ENCODE results near the gene SNX25. TPM values are rescaled to one million over a fixed set of nuclear protein-coding genes. Genes with fewer than 3 reads are reported as not detected.

The SNX25 gene
- total and polyA plus RNA-seq, 4 donors, result 2.8 to 13.9 (median 5.0) TPM

DNA sequence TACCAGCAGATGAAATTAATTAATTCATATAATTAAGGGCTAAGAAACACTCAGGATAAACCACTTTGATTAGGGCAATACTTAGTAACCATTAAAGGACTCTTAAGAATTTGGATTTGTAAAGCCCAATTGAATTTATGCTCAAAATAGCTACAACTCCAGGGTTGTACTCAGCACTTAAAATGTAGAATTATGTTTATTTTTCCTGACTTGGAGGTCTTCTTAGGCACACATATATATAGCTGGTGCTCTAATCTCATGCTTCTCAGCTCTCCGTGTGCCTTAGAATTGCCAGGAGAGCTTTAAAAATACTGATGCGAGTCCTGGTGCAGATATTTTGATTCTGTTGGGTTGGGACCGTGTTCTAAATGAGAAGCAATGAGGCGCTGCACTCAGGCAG, 77.6 kb downstream of the SNX25 start:
- peaks cover 1 to 3% (median 2%) of the 10 kb centered on the region in 4 donors for H3K36me3 ChIP-seq (ENCODE audit: control insufficient read depth in 4 of 4, insufficient read depth in 3 of 4, low read depth in 1 of 4, low read length in 3 of 4)
- no peaks in the 10 kb centered on the region for H3K27me3 ChIP-seq (ENCODE audit: control insufficient read depth in 4 of 4, insufficient read depth in 4 of 4, low read length in 3 of 4)
- H3K9ac ChIP-seq (ENCODE audit: low read depth in 1 of 2, low read length in 2 of 2), result no peak overlapping the region
- H3K9me3 ChIP-seq (ENCODE audit: control insufficient read depth in 4 of 4, low read length in 3 of 4), result no peaks in the 10 kb centered on the region
- 93% methylated on average over 4 of the region's 4 CpGs for WGBS
- no peak for DNase-seq (ENCODE audit: low spot score)
- TF ChIP-seq TAF1 (conservative IDR thresholded peaks at IDR 0.05) (no peak), RAD21 (IDR thresholded peaks at IDR 0.05) (no peak), GABPA (IDR thresholded peaks at IDR 0.05 in 1 of 2, conservative IDR thresholded peaks at IDR 0.05 in 1 of 2) (no peak), YY1 (IDR thresholded peaks at IDR 0.05) (no peak)
- TF ChIP-seq, protein P1, sequence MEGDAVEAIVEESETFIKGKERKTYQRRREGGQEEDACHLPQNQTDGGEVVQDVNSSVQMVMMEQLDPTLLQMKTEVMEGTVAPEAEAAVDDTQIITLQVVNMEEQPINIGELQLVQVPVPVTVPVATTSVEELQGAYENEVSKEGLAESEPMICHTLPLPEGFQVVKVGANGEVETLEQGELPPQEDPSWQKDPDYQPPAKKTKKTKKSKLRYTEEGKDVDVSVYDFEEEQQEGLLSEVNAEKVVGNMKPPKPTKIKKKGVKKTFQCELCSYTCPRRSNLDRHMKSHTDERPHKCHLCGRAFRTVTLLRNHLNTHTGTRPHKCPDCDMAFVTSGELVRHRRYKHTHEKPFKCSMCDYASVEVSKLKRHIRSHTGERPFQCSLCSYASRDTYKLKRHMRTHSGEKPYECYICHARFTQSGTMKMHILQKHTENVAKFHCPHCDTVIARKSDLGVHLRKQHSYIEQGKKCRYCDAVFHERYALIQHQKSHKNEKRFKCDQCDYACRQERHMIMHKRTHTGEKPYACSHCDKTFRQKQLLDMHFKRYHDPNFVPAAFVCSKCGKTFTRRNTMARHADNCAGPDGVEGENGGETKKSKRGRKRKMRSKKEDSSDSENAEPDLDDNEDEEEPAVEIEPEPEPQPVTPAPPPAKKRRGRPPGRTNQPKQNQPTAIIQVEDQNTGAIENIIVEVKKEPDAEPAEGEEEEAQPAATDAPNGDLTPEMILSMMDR (IDR thresholded peaks at IDR 0.05; ENCODE audit: low read depth, low read length, missing input control), result no peak
- H3K4me3 ChIP-seq (ENCODE audit: low read depth in 1 of 3, low read length in 3 of 3), result no peak overlapping the region
- no peaks in the 10 kb centered on the region for H3K4me1 ChIP-seq (ENCODE audit: control insufficient read depth in 4 of 4, insufficient read depth in 4 of 4, low read length in 3 of 4)
- no peak overlapping the region for H3K27ac ChIP-seq (ENCODE audit: low read depth in 1 of 2, low read length in 2 of 2)

- 79% methylated on average over 6 of the region's 6 CpGs for WGBS
- DNase-seq (ENCODE audit: low spot score), result no peak
- Histone ChIP-seq H3K4me3 (ENCODE audit: low read depth in 1 of 3, low read length in 3 of 3) (no peak overlapping the region), H3K9me3 (ENCODE audit: control insufficient read depth in 4 of 4, low read length in 3 of 4) (no peaks in the 10 kb centered on the region), H3K27ac (ENCODE audit: low read depth in 1 of 2, low read length in 2 of 2) (no peak overlapping the region), H3K36me3 (ENCODE audit: control insufficient read depth in 4 of 4, insufficient read depth in 3 of 4, low read depth in 1 of 4, low read length in 3 of 4) (peaks cover 1 to 6% (median 3%) of the 10 kb centered on the region in 4 donors), H3K4me1 (ENCODE audit: control insufficient read depth in 4 of 4, insufficient read depth in 4 of 4, low read length in 3 of 4) (no peaks in the 10 kb centered on the region), H3K9ac (ENCODE audit: low read depth in 1 of 2, low read length in 2 of 2) (no peak overlapping the region), H3K27me3 (ENCODE audit: control insufficient read depth in 4 of 4, insufficient read depth in 4 of 4, low read length in 3 of 4) (no peaks in the 10 kb centered on the region)
- TF ChIP-seq SP1 (IDR thresholded peaks at IDR 0.05) (no peak), HNF4A (conservative IDR thresholded peaks at IDR 0.05) (no peak), YY1 (IDR thresholded peaks at IDR 0.05) (no peak), EGR1 (IDR thresholded peaks at IDR 0.05; ENCODE audit: low read depth in 2 of 2) (no peak), JUND (IDR thresholded peaks at IDR 0.05) (no peak), RXRA (IDR thresholded peaks at IDR 0.05) (no peak), REST (IDR thresholded peaks at IDR 0.05) (no peak), TAF1 (conservative IDR thresholded peaks at IDR 0.05) (no peak), FOXA2 (IDR thresholded peaks at IDR 0.05) (no peak), GABPA (IDR thresholded peaks at IDR 0.05 in 1 of 2, conservative IDR thresholded peaks at IDR 0.05 in 1 of 2) (no peak), NR2F2 (IDR thresholded peaks at IDR 0.05) (no peak)
- TF ChIP-seq, protein P2, sequence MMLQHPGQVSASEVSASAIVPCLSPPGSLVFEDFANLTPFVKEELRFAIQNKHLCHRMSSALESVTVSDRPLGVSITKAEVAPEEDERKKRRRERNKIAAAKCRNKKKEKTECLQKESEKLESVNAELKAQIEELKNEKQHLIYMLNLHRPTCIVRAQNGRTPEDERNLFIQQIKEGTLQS (IDR thresholded peaks at IDR 0.05), result no peak
- TF ChIP-seq, protein P1 (IDR thresholded peaks at IDR 0.05; ENCODE audit: low read depth, low read length, missing input control), result no peak
- TF ChIP-seq, protein P3, sequence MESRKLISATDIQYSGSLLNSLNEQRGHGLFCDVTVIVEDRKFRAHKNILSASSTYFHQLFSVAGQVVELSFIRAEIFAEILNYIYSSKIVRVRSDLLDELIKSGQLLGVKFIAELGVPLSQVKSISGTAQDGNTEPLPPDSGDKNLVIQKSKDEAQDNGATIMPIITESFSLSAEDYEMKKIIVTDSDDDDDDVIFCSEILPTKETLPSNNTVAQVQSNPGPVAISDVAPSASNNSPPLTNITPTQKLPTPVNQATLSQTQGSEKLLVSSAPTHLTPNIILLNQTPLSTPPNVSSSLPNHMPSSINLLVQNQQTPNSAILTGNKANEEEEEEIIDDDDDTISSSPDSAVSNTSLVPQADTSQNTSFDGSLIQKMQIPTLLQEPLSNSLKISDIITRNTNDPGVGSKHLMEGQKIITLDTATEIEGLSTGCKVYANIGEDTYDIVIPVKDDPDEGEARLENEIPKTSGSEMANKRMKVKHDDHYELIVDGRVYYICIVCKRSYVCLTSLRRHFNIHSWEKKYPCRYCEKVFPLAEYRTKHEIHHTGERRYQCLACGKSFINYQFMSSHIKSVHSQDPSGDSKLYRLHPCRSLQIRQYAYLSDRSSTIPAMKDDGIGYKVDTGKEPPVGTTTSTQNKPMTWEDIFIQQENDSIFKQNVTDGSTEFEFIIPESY (IDR thresholded peaks at IDR 0.05), result no peak
These were observed 80.7 kb downstream of the SNX25 start for GRCh38 chr4:185290018-185290607.

Measured in liver (tissue), 9 donors.